HepG2 (cell line): ENCODE results near the gene MAP2K5. TPM values are rescaled to one million over a fixed set of nuclear protein-coding genes. Genes with fewer than 3 reads are reported as not detected.
A peak's percentile ranks its signal among the peaks of the same experiment; 100 is the strongest.

Experiments
- KLF15 ChIP-seq: sonication (generic); formaldehyde crosslinking; IDR thresholded peaks from 2 replicates; pipeline ENCODE4 v1.8.1; 2023; ENCODE audit warnings: borderline replicate concordance, mild to moderate bottlenecking, inconsistent platforms, missing genetic modification reagents, mixed read lengths
- PITX1 ChIP-seq: sonication (generic); formaldehyde crosslinking; IDR thresholded peaks from 2 replicates; pipeline ENCODE4 v1.5.1; 2020; ENCODE audit warnings: mild to moderate bottlenecking, missing genetic modification reagents
- RFX5 ChIP-seq: IDR thresholded peaks from 2 replicates; pipeline ENCODE4 v1.6.1; 2011; ENCODE audit warnings: low read depth, low read length, improper control_type of control experiment
- TEAD2 ChIP-seq: sonication (generic); formaldehyde crosslinking; IDR thresholded peaks from 2 replicates; pipeline ENCODE4 v1.9.0; 2021; ENCODE audit warnings: missing genetic modification reagents
- U2AF1 ChIP-seq: fragments of 200-400 bp; formaldehyde crosslinking; optimal IDR thresholded peaks from 2 replicates; pipeline ENCODE3; 2017; ENCODE audit warnings: mild to moderate bottlenecking, low read depth, low read length
- ZFP36 ChIP-seq: fragments of 150-350 bp; IDR thresholded peaks from 2 replicates; pipeline ENCODE4 v1.6.1; 2018; ENCODE audit warnings: borderline replicate concordance, low read length, low read depth; ENCODE audit not compliant: partially characterized antibody
- ZNF20 ChIP-seq: sonication (generic); formaldehyde crosslinking; IDR thresholded peaks from 2 replicates; pipeline ENCODE4 v1.4.0; 2020; ENCODE audit warnings: mild to moderate bottlenecking, moderate library complexity, missing genetic modification reagents
- ZNF564 ChIP-seq: sonication (generic); formaldehyde crosslinking; IDR thresholded peaks from 2 replicates; pipeline ENCODE4 v1.8.1; 2023; ENCODE audit warnings: mild to moderate bottlenecking, missing genetic modification reagents
- ZNF709 ChIP-seq: sonication (generic); formaldehyde crosslinking; IDR thresholded peaks from 2 replicates; pipeline ENCODE4 v1.5.0; 2020; ENCODE audit warnings: mild to moderate bottlenecking, missing genetic modification reagents
- ZNF850 ChIP-seq: sonication (generic); formaldehyde crosslinking; conservative IDR thresholded peaks from 2 replicates; pipeline ENCODE4 v1.9.0; 2021; ENCODE audit warnings: mild to moderate bottlenecking, missing genetic modification reagents
- polyA plus RNA-seq, 8 experiments: library from polyadenylated mRNA; depleted of rRNA in 3 of 8; stranded (reverse) in 7 of 8; unstranded in 1 of 8; fragments of >200 nt; fragmentation: Illumina TruSeq in 4 of 8; extraction: Trizol in 4 of 8; gene quantifications; 2 replicates each; pipeline versions ENCODE4 v1.2.1 to v1.2.3, GENCODE V29; 2011 to 2016; ENCODE audit warnings: low read depth in 4 of 8, missing spikeins in 1 of 8, mixed read lengths in 1 of 8; ENCODE audit not compliant: insufficient read depth in 1 of 8
- total RNA-seq, 5 experiments: library from RNA; depleted of rRNA; stranded (reverse); fragments of >200 nt; fragmentation: Illumina TruSeq; extraction: Trizol; gene quantifications; 2 replicates each; pipeline ENCODE4 v1.2.3, GENCODE V29; 2016; ENCODE audit warnings: low read depth in 1 of 5
- TF ChIP-seq, protein P1 (sequence below): sonication (generic); formaldehyde crosslinking; IDR thresholded peaks from 2 replicates; pipeline ENCODE4 v1.4.0; 2020; ENCODE audit warnings: missing genetic modification reagents
- TF ChIP-seq, protein P2 (sequence below): sonication (generic); formaldehyde crosslinking; IDR thresholded peaks from 2 replicates; pipeline ENCODE4 v1.4.0; 2020; ENCODE audit warnings: missing genetic modification reagents
- TF ChIP-seq, protein P3 (sequence below): sonication (generic); formaldehyde crosslinking; IDR thresholded peaks from 2 replicates; pipeline ENCODE4 v1.8.0; 2022; ENCODE audit warnings: mild to moderate bottlenecking, missing genetic modification reagents
- TF ChIP-seq, protein P4 (sequence below): sonication (generic); formaldehyde crosslinking; conservative IDR thresholded peaks from 2 replicates; pipeline ENCODE4 v1.8.1; 2023; ENCODE audit warnings: missing genetic modification reagents
- TF ChIP-seq, protein P5 (sequence below), 2 experiments: sonication (generic) in 1 of 2; formaldehyde crosslinking in 1 of 2; IDR thresholded peaks; 2 replicates each; pipeline versions ENCODE4 v1.6.1 to v1.9.0; 2014 to 2022; ENCODE audit warnings: antibody characterized with exemption in 1 of 2, borderline replicate concordance in 1 of 2, inconsistent platforms in 1 of 2, low read depth in 1 of 2, missing genetic modification reagents in 1 of 2

Gene MAP2K5
- total and polyA plus RNA-seq, 2 of the 13 experiments (the other 11 are each of a cell fraction or from before 2014, with no cell fraction given): 4.0 to 4.3 TPM

DNA sequence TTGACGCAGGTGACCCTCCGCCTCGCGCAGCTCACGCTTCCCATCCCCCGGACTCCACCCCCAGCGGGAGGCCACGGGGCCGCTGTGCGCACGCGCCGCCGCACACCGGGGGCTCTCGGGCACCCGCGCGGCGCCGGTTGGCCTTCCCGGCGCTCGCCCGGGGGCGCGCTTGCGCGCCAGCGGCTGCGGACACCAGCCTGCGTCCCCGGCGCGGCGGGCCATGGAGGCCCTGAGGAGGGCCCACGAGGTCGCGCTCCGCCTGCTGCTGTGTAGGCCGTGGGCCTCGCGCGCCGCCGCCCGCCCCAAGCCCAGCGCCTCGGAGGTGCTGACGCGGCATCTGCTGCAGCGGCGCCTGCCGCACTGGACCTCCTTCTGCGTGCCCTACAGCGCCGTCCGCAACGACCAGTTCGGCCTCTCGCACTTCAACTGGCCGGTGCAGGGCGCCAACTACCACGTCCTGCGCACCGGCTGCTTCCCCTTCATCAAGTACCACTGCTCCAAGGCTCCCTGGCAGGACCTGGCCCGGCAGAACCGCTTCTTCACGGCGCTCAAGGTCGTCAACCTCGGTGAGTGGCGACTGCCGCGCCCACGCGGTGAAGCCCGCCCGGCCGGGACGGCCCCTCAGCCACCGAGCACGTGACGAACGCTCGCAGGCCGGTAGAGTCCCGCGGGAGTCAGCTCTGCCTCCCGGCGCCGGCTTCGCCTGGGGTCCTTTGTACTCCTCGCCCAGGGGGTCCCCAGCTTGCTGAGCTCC, 21.3 kb upstream of the MAP2K5 start, which contains the start of gene C15orf61 (continued):
- TF ChIP-seq, protein P1, sequence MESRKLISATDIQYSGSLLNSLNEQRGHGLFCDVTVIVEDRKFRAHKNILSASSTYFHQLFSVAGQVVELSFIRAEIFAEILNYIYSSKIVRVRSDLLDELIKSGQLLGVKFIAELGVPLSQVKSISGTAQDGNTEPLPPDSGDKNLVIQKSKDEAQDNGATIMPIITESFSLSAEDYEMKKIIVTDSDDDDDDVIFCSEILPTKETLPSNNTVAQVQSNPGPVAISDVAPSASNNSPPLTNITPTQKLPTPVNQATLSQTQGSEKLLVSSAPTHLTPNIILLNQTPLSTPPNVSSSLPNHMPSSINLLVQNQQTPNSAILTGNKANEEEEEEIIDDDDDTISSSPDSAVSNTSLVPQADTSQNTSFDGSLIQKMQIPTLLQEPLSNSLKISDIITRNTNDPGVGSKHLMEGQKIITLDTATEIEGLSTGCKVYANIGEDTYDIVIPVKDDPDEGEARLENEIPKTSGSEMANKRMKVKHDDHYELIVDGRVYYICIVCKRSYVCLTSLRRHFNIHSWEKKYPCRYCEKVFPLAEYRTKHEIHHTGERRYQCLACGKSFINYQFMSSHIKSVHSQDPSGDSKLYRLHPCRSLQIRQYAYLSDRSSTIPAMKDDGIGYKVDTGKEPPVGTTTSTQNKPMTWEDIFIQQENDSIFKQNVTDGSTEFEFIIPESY: no peak
- TF ChIP-seq ZFP36 (no peak), TEAD2 (peak; percentile 89), PITX1 (peak; percentile 52; the same call in 1 of the 2 replicates), ZNF564 (CRISPR knock-in tag) (peak; percentile 13; the same call in 1 of the 2 replicates), ZNF850 (CRISPR knock-in tag) (no peak), RFX5 (no peak; the same call in 1 of the 2 replicates), ZNF20 (CRISPR knock-in tag) (peak; percentile 65; the same call in 1 of the 2 replicates), ZNF709 (CRISPR knock-in tag) (peak; percentile 90), U2AF1 (no peak), KLF15 (CRISPR knock-in tag) (0 out of 2 replicates have a peak, but pooled peaks have one; percentile 66)
- TF ChIP-seq, protein P2, sequence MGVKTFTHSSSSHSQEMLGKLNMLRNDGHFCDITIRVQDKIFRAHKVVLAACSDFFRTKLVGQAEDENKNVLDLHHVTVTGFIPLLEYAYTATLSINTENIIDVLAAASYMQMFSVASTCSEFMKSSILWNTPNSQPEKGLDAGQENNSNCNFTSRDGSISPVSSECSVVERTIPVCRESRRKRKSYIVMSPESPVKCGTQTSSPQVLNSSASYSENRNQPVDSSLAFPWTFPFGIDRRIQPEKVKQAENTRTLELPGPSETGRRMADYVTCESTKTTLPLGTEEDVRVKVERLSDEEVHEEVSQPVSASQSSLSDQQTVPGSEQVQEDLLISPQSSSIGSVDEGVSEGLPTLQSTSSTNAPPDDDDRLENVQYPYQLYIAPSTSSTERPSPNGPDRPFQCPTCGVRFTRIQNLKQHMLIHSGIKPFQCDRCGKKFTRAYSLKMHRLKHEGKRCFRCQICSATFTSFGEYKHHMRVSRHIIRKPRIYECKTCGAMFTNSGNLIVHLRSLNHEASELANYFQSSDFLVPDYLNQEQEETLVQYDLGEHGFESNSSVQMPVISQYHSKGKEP (CRISPR knock-in tag): no peak; the same call in 1 of the 2 replicates
- TF ChIP-seq, protein P3, sequence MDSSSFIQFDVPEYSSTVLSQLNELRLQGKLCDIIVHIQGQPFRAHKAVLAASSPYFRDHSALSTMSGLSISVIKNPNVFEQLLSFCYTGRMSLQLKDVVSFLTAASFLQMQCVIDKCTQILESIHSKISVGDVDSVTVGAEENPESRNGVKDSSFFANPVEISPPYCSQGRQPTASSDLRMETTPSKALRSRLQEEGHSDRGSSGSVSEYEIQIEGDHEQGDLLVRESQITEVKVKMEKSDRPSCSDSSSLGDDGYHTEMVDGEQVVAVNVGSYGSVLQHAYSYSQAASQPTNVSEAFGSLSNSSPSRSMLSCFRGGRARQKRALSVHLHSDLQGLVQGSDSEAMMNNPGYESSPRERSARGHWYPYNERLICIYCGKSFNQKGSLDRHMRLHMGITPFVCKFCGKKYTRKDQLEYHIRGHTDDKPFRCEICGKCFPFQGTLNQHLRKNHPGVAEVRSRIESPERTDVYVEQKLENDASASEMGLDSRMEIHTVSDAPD (CRISPR knock-in tag): peak; percentile 19; the same call in 1 of the 2 replicates
- TF ChIP-seq, protein P4, sequence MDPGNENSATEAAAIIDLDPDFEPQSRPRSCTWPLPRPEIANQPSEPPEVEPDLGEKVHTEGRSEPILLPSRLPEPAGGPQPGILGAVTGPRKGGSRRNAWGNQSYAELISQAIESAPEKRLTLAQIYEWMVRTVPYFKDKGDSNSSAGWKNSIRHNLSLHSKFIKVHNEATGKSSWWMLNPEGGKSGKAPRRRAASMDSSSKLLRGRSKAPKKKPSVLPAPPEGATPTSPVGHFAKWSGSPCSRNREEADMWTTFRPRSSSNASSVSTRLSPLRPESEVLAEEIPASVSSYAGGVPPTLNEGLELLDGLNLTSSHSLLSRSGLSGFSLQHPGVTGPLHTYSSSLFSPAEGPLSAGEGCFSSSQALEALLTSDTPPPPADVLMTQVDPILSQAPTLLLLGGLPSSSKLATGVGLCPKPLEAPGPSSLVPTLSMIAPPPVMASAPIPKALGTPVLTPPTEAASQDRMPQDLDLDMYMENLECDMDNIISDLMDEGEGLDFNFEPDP (CRISPR knock-in tag): peak; percentile 91; the same call in 1 of the 2 replicates
- TF ChIP-seq, protein P5, sequence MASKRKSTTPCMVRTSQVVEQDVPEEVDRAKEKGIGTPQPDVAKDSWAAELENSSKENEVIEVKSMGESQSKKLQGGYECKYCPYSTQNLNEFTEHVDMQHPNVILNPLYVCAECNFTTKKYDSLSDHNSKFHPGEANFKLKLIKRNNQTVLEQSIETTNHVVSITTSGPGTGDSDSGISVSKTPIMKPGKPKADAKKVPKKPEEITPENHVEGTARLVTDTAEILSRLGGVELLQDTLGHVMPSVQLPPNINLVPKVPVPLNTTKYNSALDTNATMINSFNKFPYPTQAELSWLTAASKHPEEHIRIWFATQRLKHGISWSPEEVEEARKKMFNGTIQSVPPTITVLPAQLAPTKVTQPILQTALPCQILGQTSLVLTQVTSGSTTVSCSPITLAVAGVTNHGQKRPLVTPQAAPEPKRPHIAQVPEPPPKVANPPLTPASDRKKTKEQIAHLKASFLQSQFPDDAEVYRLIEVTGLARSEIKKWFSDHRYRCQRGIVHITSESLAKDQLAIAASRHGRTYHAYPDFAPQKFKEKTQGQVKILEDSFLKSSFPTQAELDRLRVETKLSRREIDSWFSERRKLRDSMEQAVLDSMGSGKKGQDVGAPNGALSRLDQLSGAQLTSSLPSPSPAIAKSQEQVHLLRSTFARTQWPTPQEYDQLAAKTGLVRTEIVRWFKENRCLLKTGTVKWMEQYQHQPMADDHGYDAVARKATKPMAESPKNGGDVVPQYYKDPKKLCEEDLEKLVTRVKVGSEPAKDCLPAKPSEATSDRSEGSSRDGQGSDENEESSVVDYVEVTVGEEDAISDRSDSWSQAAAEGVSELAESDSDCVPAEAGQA (IDR thresholded peaks at IDR 0.05; ENCODE audit: low read depth): no peak
- TF ChIP-seq, protein P5 (CRISPR knock-in tag; IDR thresholded peaks at IDR 0.05; ENCODE audit: borderline replicate concordance): 0 out of 2 replicates have a peak, but pooled peaks have one; percentile 71
